Neural progenitor cell (in vitro differentiated cells): ENCODE results near the gene IL13RA2.

Experiments used
- CTCF ChIP-seq: fragments of 200-600 bp; sonication (generic); IDR thresholded peaks from 2 replicates; pipeline ENCODE4 v1.5.1; 2017; ENCODE audit warnings: antibody characterized with exemption, mild to moderate bottlenecking
- EZH2 ChIP-seq: fragments of 200-600 bp; sonication (generic); IDR thresholded peaks from 2 replicates; pipeline ENCODE4 v1.6.1; 2017; ENCODE audit warnings: antibody characterized with exemption, mild to moderate bottlenecking, moderate library complexity

- TF ChIP-seq CTCF = no peak
- no peak for TF ChIP-seq EZH2
Measured at GRCh38 chrX:115036029-115036428, 18.6 kb upstream of the IL13RA2 start.
